ENCODE measurements around the gene ATOH8. TPM values are rescaled to one million over a fixed set of nuclear protein-coding genes. Genes with fewer than 3 reads are reported as not detected.

Gene ATOH8
- total and polyA plus RNA-seq, 10 of the 15 experiments (the other 5 are each of a cell fraction or from before 2014, with no cell fraction given): 0.03 to 0.60 TPM; not detected in 8

DNA sequence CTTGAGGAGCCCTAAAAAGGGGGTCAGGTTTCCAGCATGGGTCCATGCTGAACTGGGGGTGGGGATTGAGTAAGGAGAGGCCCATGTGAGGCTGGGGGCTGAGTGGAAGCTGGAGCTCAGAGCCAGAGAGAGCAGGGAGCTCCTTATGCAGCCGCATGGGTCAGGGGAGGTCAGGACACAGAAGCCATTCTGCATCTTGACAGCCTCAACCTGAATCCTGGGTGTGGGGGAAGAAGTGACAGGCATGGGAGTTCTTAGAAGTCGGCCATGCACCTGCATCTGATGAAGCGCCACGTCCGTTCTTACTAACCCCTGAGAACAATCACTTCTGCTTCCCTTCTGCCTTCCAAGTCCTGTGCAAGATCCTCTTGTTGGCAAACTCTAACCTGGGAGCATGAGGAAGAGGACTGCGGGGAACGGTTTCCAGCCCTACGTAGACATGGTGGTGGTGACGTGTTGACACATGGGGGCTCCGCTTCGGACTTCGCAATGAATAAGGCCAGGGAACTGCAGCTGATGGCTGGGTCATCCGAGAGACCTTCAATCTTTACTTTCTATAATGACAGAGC lies 37.4 kb upstream of the ATOH8 start:
- H3K27me3 ChIP-seq (replicated peaks in 1 of 2; ENCODE audit: control insufficient read depth in 2 of 2, insufficient read depth in 2 of 2, low read length in 1 of 2): peaks cover 0 to 2% of the 10 kb centered on the region in 2 experiments; a peak in 2 of 4 replicates
- H3K9ac ChIP-seq (ENCODE audit: control insufficient read depth, insufficient read depth, low read length): no peak overlapping the region
- ChIA-PET RAD21 (ENCODE audit: unreplicated experiment) (interaction anchor here (1.7 kb wide), 1 partner anchor 79 kb away, joined by 6 read pairs; no protein-coding TSS in a partner anchor), POLR2A (interaction anchor here (1.2 kb wide), 1 partner anchor 8 kb away, joined by 4 read pairs; no protein-coding TSS in a partner anchor), CTCF (interaction anchor here (0.7 to 2.6 kb wide), 6 partner anchors 9 to 111 kb away, joined by 3 to 9 read pairs (median 4); no protein-coding TSS in a partner anchor), SMC1A (ENCODE audit: uncharacterized antibody, unreplicated experiment) (interaction anchor here (1.0 to 2.2 kb wide), 3 partner anchors 9 to 47 kb away, joined by 3 to 6 read pairs (median 3); no protein-coding TSS in a partner anchor)
- no peaks in the 10 kb centered on the region; the same call in 2 of the 3 replicates for H3K9me3 ChIP-seq (replicated peaks; ENCODE audit: control insufficient read depth, insufficient read depth, low read length)
- no TSS peak for BruUV-seq (replicated peaks)
- ATAC-seq (no peak), DNase-seq (ENCODE audit: low read depth, low spot score) (no peak), FAIRE-seq (no peak)
- H3K4me2 ChIP-seq (ENCODE audit: control insufficient read depth, insufficient read depth): no peak overlapping the region
- 43% methylated on average over 13 of the region's 13 CpGs for WGBS (ENCODE audit: insufficient coverage, insufficient replicate concordance, low lambda C conversion rate, missing lambda C conversion rate)
- no peak overlapping the region for H3K4me3 ChIP-seq
- TF ChIP-seq, protein P1, sequence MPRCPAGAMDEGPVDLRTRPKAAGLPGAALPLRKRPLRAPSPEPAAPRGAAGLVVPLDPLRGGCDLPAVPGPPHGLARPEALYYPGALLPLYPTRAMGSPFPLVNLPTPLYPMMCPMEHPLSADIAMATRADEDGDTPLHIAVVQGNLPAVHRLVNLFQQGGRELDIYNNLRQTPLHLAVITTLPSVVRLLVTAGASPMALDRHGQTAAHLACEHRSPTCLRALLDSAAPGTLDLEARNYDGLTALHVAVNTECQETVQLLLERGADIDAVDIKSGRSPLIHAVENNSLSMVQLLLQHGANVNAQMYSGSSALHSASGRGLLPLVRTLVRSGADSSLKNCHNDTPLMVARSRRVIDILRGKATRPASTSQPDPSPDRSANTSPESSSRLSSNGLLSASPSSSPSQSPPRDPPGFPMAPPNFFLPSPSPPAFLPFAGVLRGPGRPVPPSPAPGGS (IDR thresholded peaks at IDR 0.05; ENCODE audit: borderline replicate concordance, insufficient read depth, low read depth, low read length, poor library complexity, severe bottlenecking): no peak
- TF ChIP-seq CREB1 (IDR thresholded peaks at IDR 0.05; ENCODE audit: low read depth) (no peak), CREM (IDR thresholded peaks at IDR 0.05; ENCODE audit: low read depth) (no peak), IRF4 (IDR thresholded peaks at IDR 0.05; ENCODE audit: low read depth, low read length) (no peak), BMI1 (IDR thresholded peaks at IDR 0.05; ENCODE audit: borderline replicate concordance) (no peak)
- H3K79me2 ChIP-seq (ENCODE audit: control insufficient read depth, insufficient read depth, low read length): no peaks in the 10 kb centered on the region
- no peak overlapping the region for H3K27ac ChIP-seq (ENCODE audit: control insufficient read depth, insufficient read depth)
- H3K4me1 ChIP-seq (ENCODE audit: control insufficient read depth, insufficient read depth, low read length): no peaks in the 10 kb centered on the region
- no peak overlapping the region for H2AFZ ChIP-seq (ENCODE audit: control insufficient read depth, low read depth, low read length)
- no peaks in the 10 kb centered on the region for H4K20me1 ChIP-seq (ENCODE audit: control insufficient read depth, insufficient read depth)
- in situ Hi-C loops (cut with MboI): no loop called here
- no peaks in the 10 kb centered on the region for H3K36me3 ChIP-seq (ENCODE audit: control insufficient read depth in 2 of 2, insufficient read depth in 2 of 2, low read length in 1 of 2)
- intact Hi-C loops (cut with micrococcal nuclease; ENCODE audit: unreplicated experiment): no loop called here
